Liver (tissue), 9 donors: ENCODE measurements around the gene SH2D7. TPM values are rescaled to one million over a fixed set of nuclear protein-coding genes. Genes with fewer than 3 reads are reported as not detected.

Source experiments
- DNase-seq: peaks from one replicate; pipeline ENCODE4 v3.0.0-alpha.2; 2017; ENCODE audit warnings: low spot score
- H3K27ac ChIP-seq, 2 donors: one replicate each; pipeline ENCODE4 v1.7.0; 2013; ENCODE audit warnings: inconsistent platforms in 2 of 2, low read length in 2 of 2, control low read depth in 1 of 2, low read depth in 1 of 2, mild to moderate bottlenecking in 1 of 2
- H3K27me3 ChIP-seq, 4 donors: one replicate each; pipeline versions ENCODE4 v1.6.1 to v1.7.0; 2013; ENCODE audit warnings: low read length in 3 of 4, inconsistent platforms in 1 of 4, mild to moderate bottlenecking in 1 of 4, moderate library complexity in 1 of 4; ENCODE audit not compliant: control insufficient read depth in 4 of 4, insufficient read depth in 4 of 4
- H3K36me3 ChIP-seq, 4 donors: one replicate each; pipeline versions ENCODE4 v1.6.1 to v1.7.0; 2013; ENCODE audit warnings: low read length in 3 of 4, mild to moderate bottlenecking in 3 of 4, low read depth in 1 of 4, moderate library complexity in 1 of 4; ENCODE audit not compliant: control insufficient read depth in 4 of 4, insufficient read depth in 3 of 4
- H3K4me1 ChIP-seq, 4 donors: one replicate each; pipeline versions ENCODE4 v1.6.1 to v1.7.0; 2013; ENCODE audit warnings: low read length in 3 of 4, mild to moderate bottlenecking in 3 of 4, moderate library complexity in 1 of 4; ENCODE audit not compliant: control insufficient read depth in 4 of 4, insufficient read depth in 4 of 4
- H3K4me3 ChIP-seq, 3 donors: one replicate each; pipeline versions ENCODE4 v1.6.1 to v1.7.0; 2013; ENCODE audit warnings: low read length in 3 of 3, control low read depth in 1 of 3, low read depth in 1 of 3, mild to moderate bottlenecking in 1 of 3
- H3K9ac ChIP-seq, 2 donors: one replicate each; pipeline ENCODE4 v1.7.0; 2013; ENCODE audit warnings: low read length in 2 of 2, mild to moderate bottlenecking in 2 of 2, moderate library complexity in 2 of 2, control low read depth in 1 of 2, low read depth in 1 of 2
- H3K9me3 ChIP-seq, 4 donors: one replicate each; pipeline versions ENCODE4 v1.6.1 to v1.7.0; 2013; ENCODE audit warnings: low read length in 3 of 4; ENCODE audit not compliant: control insufficient read depth in 4 of 4
- EGR1 ChIP-seq, 2 donors: IDR thresholded peaks; 2 replicates each; pipeline ENCODE4 v1.6.1; 2016 to 2018; ENCODE audit warnings: antibody characterized with exemption in 2 of 2, low read depth in 2 of 2
- FOXA1 ChIP-seq: IDR thresholded peaks from 2 replicates; pipeline ENCODE4 v1.6.1; 2016; ENCODE audit warnings: antibody characterized with exemption
- FOXA2 ChIP-seq: IDR thresholded peaks from 2 replicates; pipeline ENCODE4 v1.6.1; 2016; ENCODE audit warnings: antibody characterized with exemption
- GABPA ChIP-seq, 2 donors: IDR thresholded peaks in 1 of 2; conservative IDR thresholded peaks in 1 of 2; 2 replicates each; pipeline ENCODE4 v1.6.1; 2016; ENCODE audit warnings: antibody characterized with exemption in 2 of 2, mild to moderate bottlenecking in 1 of 2, moderate library complexity in 1 of 2
- HNF4A ChIP-seq, 2 donors: conservative IDR thresholded peaks; 2 replicates each; pipeline ENCODE4 v1.6.1; 2016; ENCODE audit warnings: antibody characterized with exemption in 2 of 2, mild to moderate bottlenecking in 2 of 2
- HNF4G ChIP-seq: IDR thresholded peaks from 2 replicates; pipeline ENCODE4 v1.6.1; 2016; ENCODE audit warnings: antibody characterized with exemption
- JUND ChIP-seq, 2 donors: IDR thresholded peaks; 2 replicates each; pipeline ENCODE4 v1.6.1; 2016; ENCODE audit warnings: antibody characterized with exemption in 2 of 2
- NR2F2 ChIP-seq: IDR thresholded peaks from 2 replicates; pipeline ENCODE4 v1.6.1; 2016; ENCODE audit warnings: antibody characterized with exemption
- RAD21 ChIP-seq, 2 donors: IDR thresholded peaks; 2 replicates each; pipeline ENCODE4 v1.6.1; 2016; ENCODE audit warnings: antibody characterized with exemption in 2 of 2, mild to moderate bottlenecking in 2 of 2
- RXRA ChIP-seq, 2 donors: IDR thresholded peaks; 2 replicates each; pipeline ENCODE4 v1.6.1; 2017 to 2018; ENCODE audit warnings: antibody characterized with exemption in 2 of 2, mild to moderate bottlenecking in 1 of 2
- SP1 ChIP-seq: IDR thresholded peaks from 2 replicates; pipeline ENCODE4 v1.6.1; 2018; ENCODE audit warnings: antibody characterized with exemption, mild to moderate bottlenecking
- TAF1 ChIP-seq: conservative IDR thresholded peaks from 2 replicates; pipeline ENCODE4 v1.6.1; 2016; ENCODE audit warnings: antibody characterized with exemption, mild to moderate bottlenecking
- YY1 ChIP-seq: IDR thresholded peaks from 2 replicates; pipeline ENCODE4 v1.6.1; 2016; ENCODE audit warnings: antibody characterized with exemption, mild to moderate bottlenecking
- WGBS: extraction: QIAGEN DNeasy Blood & Tissue Kit; methylation state at CpG from one replicate; pipeline ENCODE4 v1.1.7; 2013; 5-methylcytosine and 5-hydroxymethylcytosine counted together
- polyA plus RNA-seq, 2 donors: library from polyadenylated mRNA; stranded (reverse) in 1 of 2; unstranded in 1 of 2; fragments of 200-250 nt in 1 of 2; fragments of >200 nt in 1 of 2; fragmentation: Nextera tagmentation in 1 of 2; extraction: Ambion mirVana in 1 of 2; gene quantifications; one replicate each; pipeline versions ENCODE4 v1.2.1 to v1.2.3, GENCODE V29; 2013 to 2015
- total RNA-seq, 2 donors: library from RNA; depleted of rRNA; stranded (reverse); fragments of >200 nt; gene quantifications; one replicate each; pipeline ENCODE4 v1.2.3, GENCODE V29; 2014
- TF ChIP-seq, protein P1 (sequence below): IDR thresholded peaks from 2 replicates; pipeline ENCODE4 v1.6.1; 2016; ENCODE audit warnings: antibody characterized with exemption, mild to moderate bottlenecking
- TF ChIP-seq, protein P2 (sequence below): IDR thresholded peaks from 2 replicates; pipeline ENCODE4 v1.6.1; 2016; ENCODE audit warnings: antibody characterized with exemption
- TF ChIP-seq, protein P3 (sequence below): IDR thresholded peaks from 2 replicates; pipeline ENCODE4 v1.6.1; 2016; ENCODE audit warnings: antibody characterized with exemption
- TF ChIP-seq, protein P4 (sequence below): fragments of 150-350 bp; IDR thresholded peaks from 2 replicates; pipeline ENCODE4 v1.5.1; 2017; ENCODE audit warnings: improper control_type of control experiment, low read depth, low read length; ENCODE audit not compliant: missing input control
- donor health status: healthy.
- donor health status: healthy.
- donor health status: healthy.
- donor health status: healthy.
- donor health status: healthy.

Gene SH2D7
- total and polyA plus RNA-seq, 4 donors: not detected

DNA sequence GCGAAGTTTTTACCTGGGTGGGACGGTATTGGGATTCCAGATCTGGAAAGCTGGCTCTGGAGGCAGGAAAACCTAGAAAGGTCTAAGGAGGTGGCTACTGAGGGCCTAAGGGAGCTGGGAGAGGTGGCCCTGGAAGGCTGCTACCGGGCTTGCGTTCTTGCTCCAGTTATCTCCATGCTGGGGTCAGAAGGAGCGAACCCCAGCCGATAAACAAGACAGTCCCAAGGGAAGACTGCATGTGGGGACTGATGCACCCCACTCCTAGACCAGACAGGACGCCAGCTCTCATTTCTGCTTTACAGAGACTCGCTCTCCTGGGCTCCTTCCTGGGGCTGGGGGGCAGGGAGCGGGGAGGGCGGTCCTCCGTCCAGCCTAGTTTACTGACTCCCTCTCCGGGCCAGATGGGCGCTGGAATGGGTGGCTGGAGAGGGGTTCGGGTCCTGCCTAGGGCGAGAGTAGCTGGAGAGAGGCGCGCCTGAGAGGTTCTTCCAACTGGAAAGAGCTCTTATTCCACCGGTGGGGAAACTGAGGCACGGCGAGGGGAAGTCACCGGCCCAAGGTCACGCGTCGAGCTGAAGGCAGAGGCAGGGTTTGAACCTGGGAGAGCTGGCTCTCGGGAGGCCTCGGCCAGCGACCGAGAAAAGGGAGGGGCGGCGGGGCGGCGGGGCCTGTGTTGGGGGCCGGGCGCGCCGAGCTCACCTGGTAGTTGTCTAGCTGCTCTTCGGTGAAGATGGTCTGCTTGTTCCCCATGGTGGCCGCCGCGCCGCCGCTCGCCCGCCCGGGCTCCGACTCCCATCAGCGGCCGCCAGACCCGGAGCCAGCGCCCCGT, 38.3 kb downstream of the SH2D7 start:
- no peak for DNase-seq
- H3K9ac ChIP-seq: no peak overlapping the region

DNA sequence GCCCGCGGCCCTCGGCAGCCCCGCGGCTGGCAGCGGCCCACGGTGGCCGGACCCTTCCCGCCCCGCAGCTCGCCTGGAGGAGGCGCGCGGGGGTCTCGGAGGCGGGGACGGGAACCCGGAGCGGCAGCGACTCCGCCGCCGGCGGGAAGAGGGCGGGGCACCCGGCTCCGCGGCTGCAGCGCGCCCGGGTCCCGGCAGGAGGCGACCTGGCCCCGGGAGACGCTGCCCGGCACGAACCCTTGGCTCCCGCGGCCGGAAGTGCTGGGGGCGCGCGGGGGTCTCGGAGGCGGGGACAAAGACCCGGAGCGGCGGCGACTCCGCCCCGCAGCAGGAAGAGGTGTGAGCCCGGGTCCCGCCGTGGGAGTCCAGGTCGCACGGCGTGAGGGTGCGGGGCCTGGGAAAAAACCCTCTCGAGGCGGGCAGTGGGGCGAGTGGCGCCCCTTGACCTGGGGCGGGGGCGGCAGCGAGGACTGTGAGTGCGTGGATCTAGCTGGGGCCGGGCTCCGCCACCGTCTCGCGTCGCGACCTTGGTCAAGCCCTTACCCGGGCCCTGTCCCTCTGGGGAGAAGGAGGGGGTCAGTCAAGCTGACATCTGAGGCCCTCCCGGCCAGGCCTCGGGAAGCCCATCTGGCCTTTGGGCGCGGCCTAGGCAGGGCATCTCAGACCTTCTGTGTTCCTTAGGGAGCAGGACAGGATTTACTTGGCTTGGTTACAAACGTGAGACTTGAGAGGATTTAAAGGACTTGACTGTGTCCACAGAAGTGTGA, 39.1 kb downstream of the SH2D7 start, which contains the start of gene CIB2:
Gene CIB2, minus strand, starts transcription at position 151 of the 767 bp plus-strand sequence. CDS start 230 bp downstream, outside the sequence.
- Histone ChIP-seq H3K36me3 (no peaks in the 10 kb centered on the region), H3K27ac (peak within 1 kb of the TSS; percentile 33 to 73), H3K4me1 (peaks cover 1 to 9% (median 4%) of the 10 kb centered on the region in 4 donors), H3K9ac (peak within 1 kb of the TSS; percentile 52 to 84), H3K4me3 (peak within 1 kb of the TSS; percentile 52 to 80 (median 64)), H3K27me3 (no peaks in the 10 kb centered on the region), H3K9me3 (no peaks in the 10 kb centered on the region)
- DNase-seq: peak; percentile 79
- 1% methylated on average over 79 of the region's 79 CpGs for WGBS
- no peak for TF ChIP-seq RXRA (IDR thresholded peaks at IDR 0.05)
- TF ChIP-seq TAF1: no peak
- TF ChIP-seq FOXA1: no peak
- no peak for TF ChIP-seq SP1
- TF ChIP-seq, protein P1, sequence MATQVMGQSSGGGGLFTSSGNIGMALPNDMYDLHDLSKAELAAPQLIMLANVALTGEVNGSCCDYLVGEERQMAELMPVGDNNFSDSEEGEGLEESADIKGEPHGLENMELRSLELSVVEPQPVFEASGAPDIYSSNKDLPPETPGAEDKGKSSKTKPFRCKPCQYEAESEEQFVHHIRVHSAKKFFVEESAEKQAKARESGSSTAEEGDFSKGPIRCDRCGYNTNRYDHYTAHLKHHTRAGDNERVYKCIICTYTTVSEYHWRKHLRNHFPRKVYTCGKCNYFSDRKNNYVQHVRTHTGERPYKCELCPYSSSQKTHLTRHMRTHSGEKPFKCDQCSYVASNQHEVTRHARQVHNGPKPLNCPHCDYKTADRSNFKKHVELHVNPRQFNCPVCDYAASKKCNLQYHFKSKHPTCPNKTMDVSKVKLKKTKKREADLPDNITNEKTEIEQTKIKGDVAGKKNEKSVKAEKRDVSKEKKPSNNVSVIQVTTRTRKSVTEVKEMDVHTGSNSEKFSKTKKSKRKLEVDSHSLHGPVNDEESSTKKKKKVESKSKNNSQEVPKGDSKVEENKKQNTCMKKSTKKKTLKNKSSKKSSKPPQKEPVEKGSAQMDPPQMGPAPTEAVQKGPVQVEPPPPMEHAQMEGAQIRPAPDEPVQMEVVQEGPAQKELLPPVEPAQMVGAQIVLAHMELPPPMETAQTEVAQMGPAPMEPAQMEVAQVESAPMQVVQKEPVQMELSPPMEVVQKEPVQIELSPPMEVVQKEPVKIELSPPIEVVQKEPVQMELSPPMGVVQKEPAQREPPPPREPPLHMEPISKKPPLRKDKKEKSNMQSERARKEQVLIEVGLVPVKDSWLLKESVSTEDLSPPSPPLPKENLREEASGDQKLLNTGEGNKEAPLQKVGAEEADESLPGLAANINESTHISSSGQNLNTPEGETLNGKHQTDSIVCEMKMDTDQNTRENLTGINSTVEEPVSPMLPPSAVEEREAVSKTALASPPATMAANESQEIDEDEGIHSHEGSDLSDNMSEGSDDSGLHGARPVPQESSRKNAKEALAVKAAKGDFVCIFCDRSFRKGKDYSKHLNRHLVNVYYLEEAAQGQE: no peak
- no peak for TF ChIP-seq HNF4G
- TF ChIP-seq, protein P2, sequence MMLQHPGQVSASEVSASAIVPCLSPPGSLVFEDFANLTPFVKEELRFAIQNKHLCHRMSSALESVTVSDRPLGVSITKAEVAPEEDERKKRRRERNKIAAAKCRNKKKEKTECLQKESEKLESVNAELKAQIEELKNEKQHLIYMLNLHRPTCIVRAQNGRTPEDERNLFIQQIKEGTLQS: no peak
- TF ChIP-seq, protein P3, sequence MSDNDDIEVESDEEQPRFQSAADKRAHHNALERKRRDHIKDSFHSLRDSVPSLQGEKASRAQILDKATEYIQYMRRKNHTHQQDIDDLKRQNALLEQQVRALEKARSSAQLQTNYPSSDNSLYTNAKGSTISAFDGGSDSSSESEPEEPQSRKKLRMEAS: no peak
- no peak for TF ChIP-seq GABPA (IDR thresholded peaks at IDR 0.05 in 1 of 2, conservative IDR thresholded peaks at IDR 0.05 in 1 of 2)
- TF ChIP-seq RAD21 (IDR thresholded peaks at IDR 0.05): peak; percentile 68 to 70
- TF ChIP-seq FOXA2: no peak
- TF ChIP-seq NR2F2: no peak
- no peak for TF ChIP-seq JUND (IDR thresholded peaks at IDR 0.05)
- TF ChIP-seq, protein P4, sequence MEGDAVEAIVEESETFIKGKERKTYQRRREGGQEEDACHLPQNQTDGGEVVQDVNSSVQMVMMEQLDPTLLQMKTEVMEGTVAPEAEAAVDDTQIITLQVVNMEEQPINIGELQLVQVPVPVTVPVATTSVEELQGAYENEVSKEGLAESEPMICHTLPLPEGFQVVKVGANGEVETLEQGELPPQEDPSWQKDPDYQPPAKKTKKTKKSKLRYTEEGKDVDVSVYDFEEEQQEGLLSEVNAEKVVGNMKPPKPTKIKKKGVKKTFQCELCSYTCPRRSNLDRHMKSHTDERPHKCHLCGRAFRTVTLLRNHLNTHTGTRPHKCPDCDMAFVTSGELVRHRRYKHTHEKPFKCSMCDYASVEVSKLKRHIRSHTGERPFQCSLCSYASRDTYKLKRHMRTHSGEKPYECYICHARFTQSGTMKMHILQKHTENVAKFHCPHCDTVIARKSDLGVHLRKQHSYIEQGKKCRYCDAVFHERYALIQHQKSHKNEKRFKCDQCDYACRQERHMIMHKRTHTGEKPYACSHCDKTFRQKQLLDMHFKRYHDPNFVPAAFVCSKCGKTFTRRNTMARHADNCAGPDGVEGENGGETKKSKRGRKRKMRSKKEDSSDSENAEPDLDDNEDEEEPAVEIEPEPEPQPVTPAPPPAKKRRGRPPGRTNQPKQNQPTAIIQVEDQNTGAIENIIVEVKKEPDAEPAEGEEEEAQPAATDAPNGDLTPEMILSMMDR: peak; percentile 77
- TF ChIP-seq YY1: no peak
- TF ChIP-seq EGR1 (IDR thresholded peaks at IDR 0.05; ENCODE audit: low read depth in 2 of 2): no peak
- peak in 1 of 2 donors; percentile 6 for TF ChIP-seq HNF4A (conservative IDR thresholded peaks at IDR 0.05)

More for the DNA sequence above, 38.3 kb downstream of the SH2D7 start:
- Histone ChIP-seq H3K4me3 (peak overlapping the region in 2 of 3 donors; percentile 64 to 80), H3K36me3 (no peaks in the 10 kb centered on the region), H3K27ac (no peak overlapping the region), H3K9me3 (no peaks in the 10 kb centered on the region), H3K4me1 (peaks cover 1 to 9% (median 4%) of the 10 kb centered on the region in 4 donors), H3K27me3 (no peaks in the 10 kb centered on the region)
- TF ChIP-seq YY1 (no peak), GABPA (IDR thresholded peaks at IDR 0.05 in 1 of 2, conservative IDR thresholded peaks at IDR 0.05 in 1 of 2) (no peak)
- TF ChIP-seq, protein P4: no peak
- TF ChIP-seq, protein P2: no peak
- 33% methylated on average over 51 of the region's 51 CpGs for WGBS
